OCI-LY7 (cell line): ENCODE results near the gene ELMO1. TPM values are rescaled to one million over a fixed set of nuclear protein-coding genes. Genes with fewer than 3 reads are reported as not detected.

Experiments used
- BruUV-seq: library from RNA; stranded (reverse); fragments of 400-500 nt; replicated peaks from 2 replicates; lab custom pipeline; 2021; lab: Mats Ljungman, UMichigan
- CTCF ChIA-PET: fragments of 300-600 bp; sonication (Branson Sonifier 250); formaldehyde crosslinking; loops from one replicate; lab custom pipeline; 2022; ENCODE audit warnings: antibody characterized with exemption; ENCODE audit not compliant: unreplicated experiment; lab: Charles Lee
- POLR2A ChIA-PET: fragments of 300-600 bp; sonication (Branson Sonifier 250); formaldehyde crosslinking; loops from one replicate; lab custom pipeline; 2022; ENCODE audit warnings: antibody characterized with exemption; lab: Charles Lee
- DNase-seq: peaks from one replicate; pipeline ENCODE4 v3.0.0-alpha.2; 2015; ENCODE audit warnings: low spot score
- H2AFZ ChIP-seq: fragments of 200-600 bp; sonication (generic), shearing (Covaris generic); 2 replicates; pipeline ENCODE4 v1.6.1; 2014; ENCODE audit warnings: mild to moderate bottlenecking, antibody characterized with exemption, low read length, moderate library complexity
- H3K27ac ChIP-seq: fragments of 200-600 bp; sonication (generic); 2 replicates; pipeline ENCODE4 v1.5.1; 2014; ENCODE audit warnings: mixed run types, low read depth, mild to moderate bottlenecking, moderate library complexity, low read length, inconsistent platforms; ENCODE audit not compliant: poor library complexity, severe bottlenecking
- H3K36me3 ChIP-seq: fragments of 200-600 bp; sonication (generic); 2 replicates; pipeline ENCODE4 v1.6.1; 2014; ENCODE audit warnings: mild to moderate bottlenecking, antibody characterized with exemption, low read length, moderate library complexity, mixed read lengths; ENCODE audit not compliant: insufficient read depth
- H3K4me1 ChIP-seq: fragments of 200-600 bp; sonication (generic); 2 replicates; pipeline ENCODE4 v1.5.1; 2014; ENCODE audit warnings: mild to moderate bottlenecking, low read length; ENCODE audit not compliant: insufficient read depth, poor library complexity, severe bottlenecking
- H3K4me2 ChIP-seq: fragments of 200-600 bp; sonication (generic); 2 replicates; pipeline ENCODE4 v1.6.1; 2014; ENCODE audit warnings: mild to moderate bottlenecking, low read length
- H3K4me3 ChIP-seq: fragments of 200-600 bp; sonication (generic); 2 replicates; pipeline ENCODE4 v1.5.1; 2014; ENCODE audit warnings: mild to moderate bottlenecking, low read depth, low read length; ENCODE audit not compliant: poor library complexity, severe bottlenecking
- H3K79me2 ChIP-seq: fragments of 200-600 bp; sonication (generic); 2 replicates; pipeline ENCODE4 v1.6.1; 2016; ENCODE audit warnings: low read depth, mild to moderate bottlenecking, low read length, moderate library complexity, mixed read lengths; ENCODE audit not compliant: insufficient read depth
- H3K9me2 ChIP-seq: fragments of 200-600 bp; sonication (generic); 2 replicates; pipeline ENCODE4 v1.6.1; 2016; ENCODE audit warnings: mild to moderate bottlenecking, low read length, mixed read lengths; ENCODE audit not compliant: insufficient read depth
- H3K9me3 ChIP-seq: fragments of 200-600 bp; sonication (generic); 2 replicates; pipeline ENCODE4 v1.6.1; 2014; ENCODE audit warnings: mild to moderate bottlenecking, mixed run types, low read length, mixed read lengths
- H4K20me1 ChIP-seq: fragments of 200-600 bp; sonication (generic); 2 replicates; pipeline ENCODE4 v1.6.1; 2014; ENCODE audit warnings: mild to moderate bottlenecking, antibody characterized with exemption, low read length, moderate library complexity, mixed read lengths; ENCODE audit not compliant: insufficient read depth
- CTCF ChIP-seq: fragments of 200-600 bp; sonication (generic); conservative IDR thresholded peaks from 2 replicates; pipeline ENCODE4 v1.5.1; 2014; ENCODE audit warnings: mild to moderate bottlenecking, antibody characterized with exemption, low read length, moderate library complexity, mixed read lengths
- EZH2phosphoT487 ChIP-seq: fragments of 200-600 bp; sonication (generic); IDR thresholded peaks from 2 replicates; pipeline ENCODE4 v1.6.1; 2018; ENCODE audit warnings: low read depth, borderline replicate concordance, mild to moderate bottlenecking, mixed run types, antibody characterized with exemption, low read length, moderate library complexity, mixed read lengths
- intact Hi-C: fragments of 100-400 bp; cut with micrococcal nuclease; formaldehyde crosslinking; loops from one replicate; pipeline ENCODE4 v1.10.0; 2022; ENCODE audit not compliant: unreplicated experiment
- total RNA-seq, 2 experiments: library from RNA; depleted of rRNA in 1 of 2; stranded (reverse); fragments of >200 nt in 1 of 2; shearing (Covaris generic) in 1 of 2; gene quantifications; 2 replicates each; pipeline ENCODE4 v1.2.3, GENCODE V29; 2014 to 2022

The ELMO1 gene
- total RNA-seq, 2 experiments from 2014 or later, result 101 to 103 TPM

GRCh38 chr7:37311355-37311754 lies 137.3 kb downstream of the ELMO1 start:
- H3K4me2 ChIP-seq, result no peak overlapping the region
- no peak for DNase-seq
- no peak overlapping the region for H2AFZ ChIP-seq
- POLR2A ChIA-PET, result interaction anchor here (0.6 to 0.7 kb wide), 2 partner anchors 17 to 41 kb away, joined by 4 read pairs; no protein-coding TSS in a partner anchor
- H3K9me2 ChIP-seq, result no peaks in the 10 kb centered on the region
- no peak overlapping the region for H3K4me3 ChIP-seq
- no peak for TF ChIP-seq CTCF
- TF ChIP-seq EZH2phosphoT487, result no peak
- 0 out of 2 replicates have a peak, but pooled peaks cover 3% of the 10 kb centered on the region for H3K9me3 ChIP-seq
- BruUV-seq, result no TSS peak
- intact Hi-C loops, result no loop called here
- H3K4me1 ChIP-seq, result peaks cover 26% of the 10 kb centered on the region
- no peak overlapping the region for H3K27ac ChIP-seq
- H3K36me3 ChIP-seq, result peaks cover 100% of the 10 kb centered on the region
- H3K79me2 ChIP-seq, result peaks cover 26% of the 10 kb centered on the region
- CTCF ChIA-PET, result no interaction called here
- H4K20me1 ChIP-seq, result 0 out of 2 replicates have a peak, but pooled peaks cover 2% of the 10 kb centered on the region

GRCh38 chr7:37310327-37311080 lies 138.2 kb downstream of the ELMO1 start:
- ChIA-PET CTCF (no interaction called here), POLR2A (interaction anchor here (0.6 to 1.5 kb wide), 2 partner anchors 31 to 41 kb away, joined by 4 to 8 read pairs; no protein-coding TSS in a partner anchor)
- intact Hi-C loops, result no loop called here
- TF ChIP-seq EZH2phosphoT487, result no peak
- TF ChIP-seq CTCF, result no peak
- H4K20me1 ChIP-seq, result no peaks in the 10 kb centered on the region
- H3K36me3 ChIP-seq, result peaks cover 100% of the 10 kb centered on the region
- H3K27ac ChIP-seq, result no peak overlapping the region
- H3K4me2 ChIP-seq, result no peak overlapping the region
- BruUV-seq, result no TSS peak
- H2AFZ ChIP-seq, result no peak overlapping the region
- no peak overlapping the region for H3K4me3 ChIP-seq
- peak; percentile 22 for DNase-seq
- peaks cover 21% of the 10 kb centered on the region for H3K79me2 ChIP-seq
- H3K9me3 ChIP-seq, result peaks cover 3% of the 10 kb centered on the region; the same call in 1 of the 2 replicates
- no peaks in the 10 kb centered on the region for H3K9me2 ChIP-seq
- peaks cover 18% of the 10 kb centered on the region for H3K4me1 ChIP-seq

- no peak for TF ChIP-seq EZH2phosphoT487
- no peak for TF ChIP-seq CTCF
- peaks cover 3% of the 10 kb centered on the region; the same call in 1 of the 2 replicates for H3K9me3 ChIP-seq
- no peak overlapping the region for H3K4me2 ChIP-seq
- H3K27ac ChIP-seq, result no peak overlapping the region
- H3K4me1 ChIP-seq, result peaks cover 15% of the 10 kb centered on the region
- no peaks in the 10 kb centered on the region for H3K9me2 ChIP-seq
- H3K36me3 ChIP-seq, result peaks cover 100% of the 10 kb centered on the region
- POLR2A ChIA-PET, result interaction anchor here (1.1 to 1.5 kb wide), 2 partner anchors 19 to 32 kb away, joined by 3 to 8 read pairs; no protein-coding TSS in a partner anchor
- CTCF ChIA-PET, result no interaction called here
- intact Hi-C loops, result no loop called here
- DNase-seq, result no peak
- H2AFZ ChIP-seq, result no peak overlapping the region
- no TSS peak for BruUV-seq
- H4K20me1 ChIP-seq, result no peaks in the 10 kb centered on the region
- peaks cover 14% of the 10 kb centered on the region for H3K79me2 ChIP-seq
- no peak overlapping the region for H3K4me3 ChIP-seq
Observed at GRCh38 chr7:37309493-37309892, 139.2 kb downstream of the ELMO1 start.
